Urinary bladder (tissue), 4 donors: Measurements from ENCODE around the gene FBXL3. TPM values are rescaled to one million over a fixed set of nuclear protein-coding genes. Genes with fewer than 3 reads are reported as not detected.

ENCODE experiments used
- DNase-seq: peaks from one replicate; pipeline ENCODE4 v3.0.0-alpha.2; 2015; ENCODE audit errors: extremely low spot score
- H3K27ac ChIP-seq: one replicate; pipeline ENCODE4 v1.5.1; 2013; ENCODE audit warnings: low read depth, mild to moderate bottlenecking, moderate library complexity
- H3K36me3 ChIP-seq: one replicate; pipeline ENCODE4 v1.6.1; 2013; ENCODE audit warnings: mild to moderate bottlenecking, moderate library complexity; ENCODE audit not compliant: insufficient read depth
- H3K4me1 ChIP-seq: one replicate; pipeline ENCODE4 v1.6.1; 2013; ENCODE audit warnings: mild to moderate bottlenecking, moderate library complexity; ENCODE audit not compliant: insufficient read depth
- H3K4me3 ChIP-seq: one replicate; pipeline ENCODE4 v1.5.1; 2013; ENCODE audit warnings: low read depth, low read length
- WGBS: extraction: QIAGEN DNeasy Blood & Tissue Kit; methylation state at CpG from one replicate; pipeline ENCODE4 v1.1.7; 2013; 5-methylcytosine and 5-hydroxymethylcytosine counted together
- polyA plus RNA-seq: library from polyadenylated mRNA; stranded (reverse); fragments of 200-250 nt; gene quantifications from one replicate; pipeline ENCODE4 v1.2.3, GENCODE V29; 2013
- total RNA-seq: library from RNA; depleted of rRNA; stranded (reverse); fragments of >200 nt; gene quantifications from one replicate; pipeline ENCODE4 v1.2.3, GENCODE V29; 2014
- donor health status: healthy with polysubstance abuse.
- donor health status: healthy.

Gene FBXL3, protein sequence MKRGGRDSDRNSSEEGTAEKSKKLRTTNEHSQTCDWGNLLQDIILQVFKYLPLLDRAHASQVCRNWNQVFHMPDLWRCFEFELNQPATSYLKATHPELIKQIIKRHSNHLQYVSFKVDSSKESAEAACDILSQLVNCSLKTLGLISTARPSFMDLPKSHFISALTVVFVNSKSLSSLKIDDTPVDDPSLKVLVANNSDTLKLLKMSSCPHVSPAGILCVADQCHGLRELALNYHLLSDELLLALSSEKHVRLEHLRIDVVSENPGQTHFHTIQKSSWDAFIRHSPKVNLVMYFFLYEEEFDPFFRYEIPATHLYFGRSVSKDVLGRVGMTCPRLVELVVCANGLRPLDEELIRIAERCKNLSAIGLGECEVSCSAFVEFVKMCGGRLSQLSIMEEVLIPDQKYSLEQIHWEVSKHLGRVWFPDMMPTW
- 122 TPM for total RNA-seq
- polyA plus RNA-seq: 33.0 TPM

- H3K4me3 ChIP-seq: peak within 1 kb of the TSS; percentile 99
- peak; percentile 61 for DNase-seq
- peak within 1 kb of the TSS; percentile 100 for H3K27ac ChIP-seq
- WGBS: under 1% methylated on average over 74 of the region's 74 CpGs
- no peaks in the 10 kb centered on the region for H3K4me1 ChIP-seq
- no peaks in the 10 kb centered on the region for H3K36me3 ChIP-seq
Observed at GRCh38 chr13:77026861-77027621, at the start of gene FBXL3. Gene FBXL3 (minus strand): TSS chr13:77027159. CDS start chr13:77021860, 5,299 bp downstream.

DNA sequence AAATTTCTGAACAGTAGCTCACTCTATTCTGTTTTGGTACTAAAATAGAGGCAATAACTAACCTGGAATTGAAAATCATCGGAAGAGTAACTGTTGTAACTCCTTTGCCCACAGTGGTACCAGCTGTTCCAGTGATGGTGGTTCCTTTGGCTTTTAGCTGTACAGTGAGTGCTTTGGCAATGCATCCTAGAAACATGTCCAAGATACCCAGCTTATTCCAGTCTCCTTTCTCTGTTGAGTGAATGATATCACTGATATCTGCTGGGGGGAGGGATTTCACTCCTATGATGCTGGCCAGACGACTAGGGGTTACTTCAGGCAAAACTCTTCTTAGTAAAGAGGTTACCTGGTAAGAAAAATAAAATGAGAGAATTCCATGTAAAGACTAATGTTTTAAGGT lies 40.6 kb upstream of the FBXL3 start:
- no peaks in the 10 kb centered on the region for H3K4me1 ChIP-seq
- WGBS: 87% methylated on average over 2 of the region's 2 CpGs
- no peak overlapping the region for H3K4me3 ChIP-seq
- no peak overlapping the region for H3K27ac ChIP-seq
- no peak for DNase-seq
- peaks cover 2% of the 10 kb centered on the region for H3K36me3 ChIP-seq

- no peak for DNase-seq
- Histone ChIP-seq H3K27ac (no peak overlapping the region), H3K4me1 (no peaks in the 10 kb centered on the region), H3K4me3 (no peak overlapping the region), H3K36me3 (peaks cover 2% of the 10 kb centered on the region)
- WGBS: 60% methylated on average over 5 of the region's 5 CpGs
Observed at GRCh38 chr13:77065461-77066147, 38.6 kb upstream of the FBXL3 start.

DNA sequence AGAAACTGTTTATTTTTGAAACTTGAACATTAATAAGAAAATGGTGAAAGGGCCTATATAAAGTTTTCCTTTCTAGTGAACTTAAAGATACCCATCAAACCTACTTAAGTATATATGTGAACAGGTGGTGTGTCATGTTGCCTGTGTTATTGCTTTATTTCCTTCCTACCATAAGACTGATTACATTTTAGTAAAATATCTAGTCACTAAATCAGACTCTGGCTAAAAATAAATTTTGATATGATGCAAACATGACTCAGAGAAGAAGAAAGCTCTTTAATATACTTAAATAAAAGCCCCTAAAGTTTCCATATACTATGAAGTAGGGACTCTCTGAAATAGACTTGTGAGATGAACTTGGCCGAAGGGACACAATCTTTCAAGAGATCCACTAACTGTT lies 35.1 kb upstream of the FBXL3 start:
- no peak for DNase-seq
- WGBS: 94% methylated on average over 1 of the region's 1 CpG

GRCh38 chr13:77061362-77061761 lies 34.4 kb upstream of the FBXL3 start:
- WGBS: 97% methylated on average over 2 of the region's 2 CpGs
- H3K36me3 ChIP-seq: peaks cover 2% of the 10 kb centered on the region
- H3K4me1 ChIP-seq: no peaks in the 10 kb centered on the region
- no peak for DNase-seq
- no peak overlapping the region for H3K4me3 ChIP-seq
- no peak overlapping the region for H3K27ac ChIP-seq

More for the DNA sequence above, 35.1 kb upstream of the FBXL3 start:
- Histone ChIP-seq H3K4me3 (no peak overlapping the region), H3K4me1 (no peaks in the 10 kb centered on the region), H3K27ac (no peak overlapping the region), H3K36me3 (peaks cover 2% of the 10 kb centered on the region)

DNA sequence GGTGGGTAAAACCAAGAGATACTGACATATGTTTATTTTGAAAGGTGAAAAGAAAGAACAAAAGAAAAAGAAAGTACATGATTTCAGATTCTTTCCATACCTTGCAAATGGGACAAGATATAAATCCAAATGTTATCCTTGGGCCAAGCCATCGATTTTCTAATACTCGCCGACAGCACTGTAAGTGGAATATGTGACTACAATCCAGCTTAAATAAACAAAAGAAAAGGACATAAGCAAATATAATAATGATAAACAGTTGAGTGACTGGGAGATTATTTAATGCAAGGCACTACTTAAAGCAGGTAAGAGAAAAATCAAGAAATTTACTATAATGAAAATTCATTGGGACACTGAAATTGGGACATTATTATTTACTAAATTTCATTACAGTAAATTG lies 29.9 kb upstream of the FBXL3 start:
- WGBS: 85% methylated on average over 3 of the region's 3 CpGs
- Histone ChIP-seq H3K36me3 (peaks cover 2% of the 10 kb centered on the region), H3K4me1 (no peaks in the 10 kb centered on the region), H3K4me3 (no peak overlapping the region), H3K27ac (no peak overlapping the region)
- DNase-seq: no peak

- DNase-seq: no peak
- H3K4me3 ChIP-seq: no peak overlapping the region
- no peaks in the 10 kb centered on the region for H3K4me1 ChIP-seq
- H3K27ac ChIP-seq: no peak overlapping the region
- H3K36me3 ChIP-seq: peaks cover 2% of the 10 kb centered on the region
- WGBS: 70% methylated on average over 3 of the region's 3 CpGs
Observed at GRCh38 chr13:77056382-77056781, 29.4 kb upstream of the FBXL3 start.

DNA sequence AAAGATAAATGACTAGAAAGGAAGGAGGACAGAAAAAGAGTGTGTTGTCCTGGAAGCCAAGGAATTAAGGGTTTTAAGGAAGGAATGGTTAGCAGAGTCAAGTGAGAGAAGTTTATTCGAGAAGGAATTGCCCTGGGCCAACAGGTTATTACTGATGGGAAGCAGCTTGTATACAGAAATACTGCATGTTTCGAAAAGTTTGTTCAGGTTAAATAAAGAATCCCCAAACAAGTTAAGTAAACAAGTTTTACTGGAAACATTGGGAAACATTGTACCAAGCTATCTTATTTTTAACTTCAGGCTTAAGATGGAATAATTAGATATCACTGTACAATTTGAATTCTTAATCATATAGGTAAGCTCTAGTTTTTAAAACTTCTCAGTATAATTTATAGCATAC lies 28.2 kb upstream of the FBXL3 start:
- no peak overlapping the region for H3K27ac ChIP-seq
- no peaks in the 10 kb centered on the region for H3K4me1 ChIP-seq

GRCh38 chr13:77053192-77053591 lies 26.2 kb upstream of the FBXL3 start:
- DNase-seq: no peak
- Histone ChIP-seq H3K4me1 (no peaks in the 10 kb centered on the region), H3K4me3 (no peak overlapping the region), H3K27ac (no peak overlapping the region), H3K36me3 (peaks cover 2% of the 10 kb centered on the region)
- 78% methylated on average over 4 of the region's 4 CpGs for WGBS

More for the DNA sequence above, 28.2 kb upstream of the FBXL3 start:
- WGBS: 77% methylated on average over 2 of the region's 2 CpGs
- H3K4me3 ChIP-seq: no peak overlapping the region
- DNase-seq: no peak
- H3K36me3 ChIP-seq: peaks cover 2% of the 10 kb centered on the region

- peaks cover 2% of the 10 kb centered on the region for H3K36me3 ChIP-seq
- 78% methylated on average over 4 of the region's 4 CpGs for WGBS
Observed at GRCh38 chr13:77048681-77049080, 21.7 kb upstream of the FBXL3 start.

GRCh38 chr13:77047649-77048343 lies 20.8 kb upstream of the FBXL3 start:
- WGBS: 87% methylated on average over 8 of the region's 8 CpGs
- DNase-seq: no peak
- H3K36me3 ChIP-seq: no peaks in the 10 kb centered on the region
- H3K27ac ChIP-seq: no peak overlapping the region
- no peak overlapping the region for H3K4me3 ChIP-seq
- H3K4me1 ChIP-seq: no peaks in the 10 kb centered on the region

More at GRCh38 chr13:77048681-77049080, 21.7 kb upstream of the FBXL3 start:
- DNase-seq: no peak
- Histone ChIP-seq H3K27ac (no peak overlapping the region), H3K4me1 (no peaks in the 10 kb centered on the region), H3K4me3 (no peak overlapping the region)

GRCh38 chr13:77042566-77043177 lies 15.7 kb upstream of the FBXL3 start:
- Histone ChIP-seq H3K4me1 (no peaks in the 10 kb centered on the region), H3K4me3 (no peak overlapping the region), H3K27ac (no peak overlapping the region), H3K36me3 (no peaks in the 10 kb centered on the region)
- DNase-seq: no peak
- 36% methylated on average over 5 of the region's 5 CpGs for WGBS

DNA sequence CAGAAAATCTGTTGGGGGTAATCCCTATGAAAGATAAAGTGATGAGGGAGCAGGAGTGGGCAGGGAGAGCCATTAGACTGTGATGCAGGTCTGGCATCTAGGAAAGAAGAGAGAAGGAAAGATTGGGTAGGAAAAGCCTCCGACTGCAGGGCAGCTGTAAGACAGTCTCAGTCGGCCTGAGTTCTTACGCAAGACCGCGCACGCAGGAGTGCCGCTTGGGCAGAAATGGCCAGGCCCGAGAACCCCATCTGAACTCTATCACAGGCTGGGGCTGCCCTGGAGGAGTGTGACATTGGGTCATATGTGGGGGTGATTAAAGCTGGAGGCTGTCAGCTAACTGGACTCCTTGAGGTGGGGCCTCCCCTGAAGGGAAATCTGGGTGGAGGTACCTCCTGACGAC lies 13.9 kb upstream of the FBXL3 start:
- H3K4me3 ChIP-seq: no peak overlapping the region
- WGBS: 96% methylated on average over 9 of the region's 9 CpGs
- H3K27ac ChIP-seq: no peak overlapping the region
- no peaks in the 10 kb centered on the region for H3K36me3 ChIP-seq
- no peaks in the 10 kb centered on the region for H3K4me1 ChIP-seq
- no peak for DNase-seq
